GM18517 (cell line): ENCODE measurements around the gene BAHCC1.

Experiments
- ATAC-seq: cut with Tn5 transposase; IDR thresholded peaks from one replicate; pipeline ENCODE4 v1.9.1; 2021; ENCODE audit warnings: mild to moderate bottlenecking, moderate library complexity; ENCODE audit not compliant: unreplicated experiment

BAHCC1 gene

GRCh38 chr17:81437191-81437651 is 42.0 kb downstream of the BAHCC1 start:
- no peak for ATAC-seq

GRCh38 chr17:81438007-81438659 is 42.9 kb downstream of the BAHCC1 start:
- ATAC-seq: no peak

GRCh38 chr17:81438688-81439087 is 43.4 kb downstream of the BAHCC1 start:
- no peak for ATAC-seq

DNA sequence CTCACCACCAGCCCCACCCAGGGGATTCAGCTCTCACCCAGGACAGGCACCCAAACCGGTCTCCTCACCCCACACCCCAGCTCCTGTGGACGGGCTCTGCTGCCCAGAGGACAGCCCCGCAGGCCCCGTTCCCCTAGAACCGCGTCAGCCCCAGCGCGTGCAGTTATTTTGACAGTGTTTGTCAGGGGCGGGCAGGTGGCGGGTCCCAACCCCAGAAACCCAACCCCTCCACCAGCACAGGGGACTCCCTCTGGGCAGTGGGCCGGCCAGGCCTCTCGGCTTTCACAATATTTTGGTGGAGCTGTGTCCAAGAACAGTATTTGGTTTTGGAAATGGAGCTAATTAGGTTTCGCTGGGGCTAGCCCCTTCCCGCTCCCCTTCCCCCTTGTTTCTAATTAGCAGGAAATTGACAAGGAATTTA is 44.8 kb downstream of the BAHCC1 start:
- ATAC-seq: no peak

DNA sequence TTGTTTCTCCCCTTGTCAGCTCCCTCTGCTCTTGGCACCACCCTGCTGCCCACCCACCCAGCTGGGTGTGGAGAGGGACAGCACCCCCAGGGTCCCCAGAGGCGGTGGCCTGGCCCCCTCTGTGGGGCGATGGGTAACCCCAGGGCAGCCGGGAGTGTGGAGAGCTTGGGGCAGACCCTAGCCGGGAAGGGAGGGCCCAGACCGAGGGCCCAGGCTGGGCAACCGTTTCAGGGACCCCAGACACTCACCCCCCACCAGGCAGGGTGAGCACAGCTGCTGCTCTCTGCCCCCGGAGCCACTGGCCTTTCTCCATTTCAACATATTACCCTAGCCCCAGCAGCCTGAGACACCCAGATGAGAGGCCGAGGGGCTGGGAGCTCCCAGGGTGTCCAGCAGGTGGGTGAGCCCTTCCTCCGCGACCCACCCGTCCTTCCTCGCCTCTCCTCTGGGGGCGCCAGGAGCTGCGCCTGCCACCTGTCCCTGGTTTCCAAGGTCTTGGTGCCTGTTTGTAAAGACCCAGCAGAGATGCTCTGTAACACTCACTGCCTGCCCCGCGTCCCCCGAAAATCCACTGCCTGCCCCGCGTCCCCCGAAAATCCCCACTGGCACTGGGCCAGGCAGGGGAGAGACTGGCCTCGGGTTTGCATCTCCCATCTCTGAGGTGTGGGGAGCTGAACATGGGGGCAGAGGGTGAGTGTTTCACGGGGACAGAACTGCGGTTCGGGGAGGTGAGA is 45.4 kb downstream of the BAHCC1 start:
- ATAC-seq: no peak

DNA sequence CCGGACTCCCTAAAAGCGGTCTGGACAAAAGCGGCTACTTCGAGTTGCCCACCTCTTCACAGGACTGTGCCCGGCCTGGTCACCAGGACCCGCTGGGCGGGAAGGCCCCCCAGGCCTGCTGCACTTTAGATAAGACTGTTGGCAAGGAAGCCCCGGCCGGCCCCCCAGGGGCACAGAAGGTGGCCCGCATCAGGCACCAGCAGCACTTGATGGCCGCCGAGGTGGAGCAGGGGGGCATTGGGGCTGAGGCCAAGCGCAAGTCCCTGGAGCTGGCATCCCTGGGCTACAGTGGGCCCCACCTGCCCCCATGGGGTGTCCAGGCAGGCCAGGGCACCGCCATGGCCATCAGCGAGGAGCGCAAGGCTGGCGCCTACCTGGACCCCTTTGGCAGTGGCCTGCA is 47.5 kb downstream of the BAHCC1 start:
- no peak for ATAC-seq

DNA sequence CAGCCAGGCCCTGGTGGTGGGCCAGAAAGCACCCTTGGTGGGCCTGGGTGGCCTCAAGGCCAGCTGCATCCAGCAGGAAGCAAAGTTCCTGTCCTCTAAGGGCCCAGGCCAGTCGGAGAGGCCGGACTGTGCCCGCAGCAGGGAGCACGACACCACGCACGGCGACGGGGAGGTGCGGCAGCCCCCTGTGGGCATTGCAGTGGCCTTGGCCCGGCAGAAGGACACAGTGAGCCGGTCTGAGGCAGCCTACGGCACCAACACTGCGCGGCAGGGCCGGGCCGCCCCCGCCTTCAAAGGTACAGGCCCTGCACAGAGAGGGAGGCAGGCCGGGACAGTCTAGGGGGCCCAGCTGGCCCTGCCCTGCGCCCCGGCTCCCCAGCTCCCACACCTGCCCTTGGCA is 48.0 kb downstream of the BAHCC1 start:
- no peak for ATAC-seq

DNA sequence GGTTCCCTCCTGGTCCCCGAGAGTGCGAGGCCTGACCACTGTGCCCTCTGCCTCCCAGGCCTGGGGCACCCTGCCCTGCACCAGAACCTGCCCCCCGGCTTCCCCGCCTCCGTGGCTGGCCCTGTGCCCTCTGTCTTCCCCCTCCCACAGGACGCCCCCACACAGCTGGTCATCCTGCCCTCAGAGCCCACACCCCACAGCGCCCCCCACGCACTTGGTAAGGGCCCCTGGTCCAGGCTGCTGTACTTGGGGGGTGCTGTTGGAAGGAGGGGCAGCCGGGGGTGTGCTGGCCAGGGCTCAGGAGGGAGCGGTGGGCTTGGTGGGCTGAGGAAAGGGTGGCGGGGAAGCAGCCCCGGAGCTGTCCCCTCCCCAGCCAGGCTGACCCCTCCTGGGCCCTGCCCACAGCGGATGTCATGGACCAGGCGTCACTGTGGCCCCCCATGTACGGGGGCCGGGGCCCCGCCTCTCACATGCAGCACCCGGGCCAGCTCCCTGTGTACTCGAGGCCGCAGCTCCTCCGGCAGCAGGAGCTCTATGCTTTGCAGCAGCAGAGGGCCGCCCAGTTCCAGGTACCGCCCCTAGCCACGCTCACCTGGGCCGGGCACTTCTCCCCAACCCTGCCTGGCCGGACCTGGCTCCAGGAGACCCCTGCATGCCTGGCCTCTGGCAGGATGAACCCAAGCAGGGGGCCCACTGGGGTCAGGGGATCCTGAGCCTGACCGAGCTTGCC is 49.5 kb downstream of the BAHCC1 start:
- no peak for ATAC-seq

GRCh38 chr17:81445642-81446503 is 50.6 kb downstream of the BAHCC1 start:
- ATAC-seq: no peak

DNA sequence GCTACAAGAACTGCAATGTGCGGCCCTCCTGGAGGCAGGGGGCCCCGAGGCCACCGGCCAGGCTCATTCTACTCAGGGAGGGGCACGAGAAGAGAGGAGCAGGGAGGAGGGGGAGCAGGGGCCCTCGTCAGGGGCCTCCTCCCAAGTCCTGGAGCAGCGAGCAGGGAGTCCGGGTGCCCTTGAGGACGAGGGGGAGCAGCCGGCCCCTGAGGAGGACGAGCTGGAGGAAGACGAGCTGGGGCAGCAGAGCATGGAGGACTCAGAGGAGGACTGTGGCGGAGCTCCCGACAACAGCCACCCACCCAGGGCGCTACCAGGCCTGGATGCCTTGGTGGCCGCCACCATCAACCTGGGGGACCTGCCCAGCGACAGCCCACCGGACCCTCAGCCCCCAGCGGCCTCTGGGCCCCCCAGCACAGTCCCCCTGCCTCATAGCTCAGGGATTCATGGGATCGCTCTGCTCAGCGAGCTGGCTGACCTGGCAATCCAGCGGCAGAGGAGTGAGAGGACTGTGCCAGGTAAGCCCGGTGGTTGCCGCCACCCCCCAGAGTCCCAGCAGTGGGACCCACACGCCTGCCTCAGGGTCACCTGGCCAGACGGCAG is 52.2 kb downstream of the BAHCC1 start:
- no peak for ATAC-seq

DNA sequence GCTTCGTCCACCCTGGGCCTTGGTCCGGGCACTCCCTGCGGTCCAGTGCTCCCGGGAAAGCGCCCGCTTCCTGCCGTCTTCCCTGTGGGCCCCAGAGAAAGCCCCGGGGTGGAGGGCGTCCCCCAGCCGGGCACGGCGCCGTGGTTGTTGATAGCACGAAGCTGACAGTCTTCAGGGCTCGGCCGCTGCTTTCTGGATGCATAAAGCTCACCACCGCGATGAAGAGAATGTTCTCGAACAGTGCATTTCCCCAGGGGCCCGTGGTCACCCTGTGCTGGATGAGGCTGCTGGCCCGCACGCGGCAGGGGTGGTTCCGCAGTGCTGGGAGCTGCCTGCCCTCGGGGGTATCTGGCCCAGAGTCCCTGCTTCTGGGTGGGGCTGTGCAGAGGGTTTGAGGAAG is 53.2 kb downstream of the BAHCC1 start:
- ATAC-seq: no peak

- ATAC-seq: no peak
Observed at GRCh38 chr17:81448950-81449349, 53.7 kb downstream of the BAHCC1 start.

- ATAC-seq: no peak
Observed at GRCh38 chr17:81449351-81449750, 54.1 kb downstream of the BAHCC1 start.

GRCh38 chr17:81451823-81452222 is 56.6 kb downstream of the BAHCC1 start:
- no peak for ATAC-seq

DNA sequence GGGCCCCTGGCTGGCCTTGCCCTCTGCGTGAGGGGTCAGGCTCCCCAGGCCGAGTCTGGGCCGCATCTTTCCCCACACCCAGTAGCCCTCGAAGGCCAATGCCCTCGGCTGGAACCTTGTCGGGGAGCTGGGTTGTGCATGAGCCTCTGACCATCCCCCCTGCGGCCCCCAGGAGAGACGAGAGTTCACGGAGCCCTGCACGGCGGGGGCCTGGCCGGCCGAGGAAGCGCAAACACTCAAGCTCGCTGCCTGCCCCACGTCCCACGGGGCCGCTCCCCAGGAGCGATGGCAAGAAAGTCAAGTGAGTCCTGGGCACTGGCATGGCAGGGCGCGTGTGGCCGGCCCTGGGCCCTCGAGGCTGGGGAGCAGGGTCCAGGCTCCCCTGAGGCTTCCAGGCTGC is 57.3 kb downstream of the BAHCC1 start:
- no peak for ATAC-seq

- ATAC-seq: no peak
Observed at GRCh38 chr17:81453076-81453475, 57.8 kb downstream of the BAHCC1 start.

DNA sequence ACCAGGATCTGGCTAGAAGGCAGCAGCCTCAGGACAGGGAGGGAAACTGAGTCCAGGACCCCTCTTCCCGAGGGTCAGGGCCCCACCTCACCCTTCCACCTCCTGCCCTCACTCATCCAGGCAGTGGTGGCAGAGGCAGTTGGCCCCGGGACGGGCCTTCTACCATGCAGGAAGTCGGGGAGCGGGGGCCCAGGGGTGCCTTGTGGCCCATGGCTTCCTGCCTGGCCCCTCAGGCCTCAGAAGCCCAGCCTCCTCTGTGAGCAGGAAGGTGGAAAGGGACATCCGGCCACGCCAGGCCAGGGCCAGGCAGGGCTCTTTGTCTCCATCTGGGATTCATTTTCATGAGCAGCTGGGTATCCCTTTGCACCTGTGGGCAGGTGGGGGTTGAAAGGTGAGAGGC is 58.5 kb downstream of the BAHCC1 start:
- no peak for ATAC-seq

DNA sequence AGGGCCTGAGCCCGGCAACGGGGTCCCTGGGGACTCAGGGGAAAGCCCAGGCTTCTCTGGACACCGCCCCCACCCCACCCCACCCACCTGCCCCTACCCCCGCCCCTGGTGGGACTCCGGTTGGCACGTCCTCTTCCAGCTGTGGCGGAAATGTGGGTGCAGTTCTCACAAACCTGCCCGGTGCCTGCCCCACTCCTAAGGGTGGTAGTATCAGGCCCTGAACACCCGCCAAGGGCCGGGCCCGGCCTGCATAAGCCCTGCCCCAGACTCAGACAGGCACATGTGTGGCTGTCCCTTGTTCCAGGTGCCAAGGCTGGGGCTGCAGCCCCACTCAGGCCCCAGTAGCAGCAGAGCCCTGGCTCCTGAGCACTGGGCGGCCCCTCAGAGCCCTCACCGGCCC is 59.2 kb downstream of the BAHCC1 start:
- no peak for ATAC-seq

DNA sequence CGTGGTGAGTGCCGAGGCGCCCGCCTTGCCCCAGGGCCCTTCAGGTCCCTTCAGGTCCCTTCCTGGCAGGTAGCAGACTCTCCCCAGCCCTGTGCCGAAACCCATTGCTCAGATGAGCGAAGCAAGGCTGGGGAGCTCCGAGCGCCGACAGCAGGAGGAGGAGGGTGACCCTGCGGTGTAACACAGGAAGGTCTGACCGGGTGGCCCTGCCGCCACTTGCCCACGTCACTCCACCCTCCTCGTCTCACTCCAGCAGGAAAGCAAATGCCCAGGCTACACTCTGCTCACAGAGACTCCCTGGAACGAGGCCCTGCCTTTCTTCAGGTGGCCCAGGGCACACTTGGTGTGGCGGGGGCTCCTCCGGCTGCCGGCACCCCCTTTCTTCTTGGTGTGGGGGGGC is 60.1 kb downstream of the BAHCC1 start:
- ATAC-seq: no peak

- ATAC-seq: no peak
Observed at GRCh38 chr17:81456091-81456490, 60.8 kb downstream of the BAHCC1 start.

DNA sequence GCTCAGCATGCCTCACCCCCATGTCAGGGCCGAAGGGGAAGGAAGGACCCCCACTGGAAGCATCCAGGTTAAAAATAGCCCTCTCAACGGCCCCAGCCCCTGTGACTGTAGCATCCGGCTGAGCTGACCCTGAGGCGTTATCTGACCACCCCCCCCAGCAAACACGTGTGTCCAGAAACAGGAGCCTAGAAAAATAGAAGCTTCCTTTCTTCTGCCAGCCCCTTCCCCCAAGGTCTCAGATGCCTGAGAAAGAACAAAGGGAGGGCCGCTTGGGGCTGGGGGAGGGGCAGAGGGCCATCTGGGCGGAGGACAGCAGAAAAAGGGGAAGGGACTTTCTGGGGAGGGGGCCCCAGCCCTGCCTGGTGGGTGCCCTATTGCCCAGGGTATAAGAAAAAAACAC is 61.5 kb downstream of the BAHCC1 start:
- ATAC-seq: no peak
